Activated CD8-positive, alpha-beta memory T cell treated with anti-CD3 and anti-CD28 coated beads for 1 hour (primary cell): ENCODE data around the gene TIPRL.

Source experiments
- DNase-seq, 2 donors: peaks; one replicate each; pipeline ENCODE4 v3.0.0-alpha.2; 2020; ENCODE audit warnings: low read depth in 1 of 2; ENCODE audit errors: extremely low read depth in 1 of 2

Gene TIPRL

DNA sequence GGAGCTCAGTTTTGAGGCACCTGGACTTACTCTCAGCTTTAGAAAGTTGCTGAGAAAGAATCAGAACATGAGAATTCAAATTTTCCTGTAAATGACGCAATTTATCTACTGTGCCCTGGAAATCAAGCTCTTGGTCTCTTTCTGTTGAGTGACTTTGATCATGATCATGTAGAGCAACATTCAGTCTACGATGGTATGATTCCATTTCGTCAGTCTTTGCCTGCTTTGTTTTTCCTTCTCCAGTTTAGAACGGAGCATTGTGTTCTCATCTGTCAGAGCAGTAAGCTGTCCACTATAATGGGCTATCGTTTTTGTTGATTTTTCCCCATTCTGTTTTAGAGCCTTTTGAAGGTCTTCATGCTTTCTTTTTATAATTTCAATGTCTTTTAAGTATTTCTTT, 67.7 kb downstream of the TIPRL start:
- no peak for DNase-seq
